DOHH2 (cell line): ENCODE measurements around the gene CENPA.

Experiments used
- EZH2phosphoT487 ChIP-seq: fragments of 200-600 bp; sonication (generic); IDR thresholded peaks from 2 replicates; pipeline ENCODE4 v1.6.1; 2017; ENCODE audit warnings: borderline replicate concordance, mild to moderate bottlenecking, antibody characterized with exemption, low read length, moderate library complexity, mixed read lengths
- TF ChIP-seq, protein P1 (sequence below): fragments of 200-600 bp; sonication (generic); IDR thresholded peaks from one replicate; pipeline ENCODE4 v1.5.1; 2014; ENCODE audit warnings: antibody characterized with exemption, mild to moderate bottlenecking, low read depth, low read length; ENCODE audit not compliant: poor library complexity, severe bottlenecking

DNA sequence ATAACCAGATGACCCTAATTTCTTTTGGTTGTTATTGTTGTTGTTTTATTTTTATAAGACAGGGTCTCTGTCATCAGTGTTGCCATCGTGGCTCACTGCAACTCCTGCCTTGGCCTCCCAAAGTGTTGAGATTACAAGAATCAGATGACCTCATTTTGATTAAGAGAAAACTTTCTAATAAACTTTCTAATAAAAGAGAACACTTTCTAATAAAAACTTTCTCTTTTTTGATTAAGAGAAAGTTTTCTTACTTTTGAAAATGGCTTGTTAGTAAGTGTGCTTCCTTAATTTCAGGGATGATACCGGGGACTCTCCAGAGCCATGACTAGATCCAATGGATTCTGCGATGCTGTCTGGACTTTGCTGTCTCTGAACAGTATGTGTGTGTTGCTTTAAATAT is 7.7 kb downstream of the CENPA start:
- TF ChIP-seq, protein P1, sequence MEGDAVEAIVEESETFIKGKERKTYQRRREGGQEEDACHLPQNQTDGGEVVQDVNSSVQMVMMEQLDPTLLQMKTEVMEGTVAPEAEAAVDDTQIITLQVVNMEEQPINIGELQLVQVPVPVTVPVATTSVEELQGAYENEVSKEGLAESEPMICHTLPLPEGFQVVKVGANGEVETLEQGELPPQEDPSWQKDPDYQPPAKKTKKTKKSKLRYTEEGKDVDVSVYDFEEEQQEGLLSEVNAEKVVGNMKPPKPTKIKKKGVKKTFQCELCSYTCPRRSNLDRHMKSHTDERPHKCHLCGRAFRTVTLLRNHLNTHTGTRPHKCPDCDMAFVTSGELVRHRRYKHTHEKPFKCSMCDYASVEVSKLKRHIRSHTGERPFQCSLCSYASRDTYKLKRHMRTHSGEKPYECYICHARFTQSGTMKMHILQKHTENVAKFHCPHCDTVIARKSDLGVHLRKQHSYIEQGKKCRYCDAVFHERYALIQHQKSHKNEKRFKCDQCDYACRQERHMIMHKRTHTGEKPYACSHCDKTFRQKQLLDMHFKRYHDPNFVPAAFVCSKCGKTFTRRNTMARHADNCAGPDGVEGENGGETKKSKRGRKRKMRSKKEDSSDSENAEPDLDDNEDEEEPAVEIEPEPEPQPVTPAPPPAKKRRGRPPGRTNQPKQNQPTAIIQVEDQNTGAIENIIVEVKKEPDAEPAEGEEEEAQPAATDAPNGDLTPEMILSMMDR, result no peak
- no peak for TF ChIP-seq EZH2phosphoT487
